ENCODE data around the gene KLK11.

KLK11 gene

GRCh38 chr19:51027126-51027806 is 850 bp upstream of the KLK11 start:
- DNase-seq, result no peak

GRCh38 chr19:51025809-51026553 is 435 bp downstream of the KLK11 start:
- DNase-seq, result no peak

DNA sequence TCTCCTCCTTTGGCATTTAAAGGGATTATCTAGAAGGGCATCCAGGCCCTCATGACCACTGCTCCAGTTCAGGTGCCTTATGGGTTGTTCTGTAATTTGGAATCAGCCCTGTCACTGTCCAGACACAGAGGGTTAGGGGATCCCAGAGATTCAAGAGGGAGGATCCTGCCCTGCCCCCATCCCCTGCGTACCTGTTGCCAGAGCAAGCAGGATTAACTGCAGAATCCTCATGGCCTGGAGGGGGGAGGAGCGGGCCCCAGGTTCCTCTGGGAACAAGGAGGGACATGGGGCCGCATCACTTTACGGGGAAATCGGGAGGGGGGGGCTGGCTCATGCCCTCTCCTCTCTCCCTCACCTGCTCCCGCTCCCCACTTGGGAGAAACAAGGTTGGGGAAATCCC is 1.0 kb downstream of the KLK11 start:
- no peak for DNase-seq

- peak; percentile 26 for DNase-seq
Measured at GRCh38 chr19:51024924-51025323, 1.5 kb downstream of the KLK11 start.

- DNase-seq, result no peak
Measured at GRCh38 chr19:51023946-51024345, 2.5 kb downstream of the KLK11 start.

GRCh38 chr19:51022526-51022925 is 3.9 kb downstream of the KLK11 start:
- DNase-seq, result no peak

- DNase-seq, result peak; percentile 61
Measured at GRCh38 chr19:51020988-51021651, 5.3 kb downstream of the KLK11 start.

GRCh38 chr19:51019544-51019925 is 6.9 kb downstream of the KLK11 start, which contains the start of gene KLK10:
TSS of gene KLK10 (minus strand) at chr19:51019709. CDS start at chr19:51019130, 579 bp downstream.
- DNase-seq, result no peak

DNA sequence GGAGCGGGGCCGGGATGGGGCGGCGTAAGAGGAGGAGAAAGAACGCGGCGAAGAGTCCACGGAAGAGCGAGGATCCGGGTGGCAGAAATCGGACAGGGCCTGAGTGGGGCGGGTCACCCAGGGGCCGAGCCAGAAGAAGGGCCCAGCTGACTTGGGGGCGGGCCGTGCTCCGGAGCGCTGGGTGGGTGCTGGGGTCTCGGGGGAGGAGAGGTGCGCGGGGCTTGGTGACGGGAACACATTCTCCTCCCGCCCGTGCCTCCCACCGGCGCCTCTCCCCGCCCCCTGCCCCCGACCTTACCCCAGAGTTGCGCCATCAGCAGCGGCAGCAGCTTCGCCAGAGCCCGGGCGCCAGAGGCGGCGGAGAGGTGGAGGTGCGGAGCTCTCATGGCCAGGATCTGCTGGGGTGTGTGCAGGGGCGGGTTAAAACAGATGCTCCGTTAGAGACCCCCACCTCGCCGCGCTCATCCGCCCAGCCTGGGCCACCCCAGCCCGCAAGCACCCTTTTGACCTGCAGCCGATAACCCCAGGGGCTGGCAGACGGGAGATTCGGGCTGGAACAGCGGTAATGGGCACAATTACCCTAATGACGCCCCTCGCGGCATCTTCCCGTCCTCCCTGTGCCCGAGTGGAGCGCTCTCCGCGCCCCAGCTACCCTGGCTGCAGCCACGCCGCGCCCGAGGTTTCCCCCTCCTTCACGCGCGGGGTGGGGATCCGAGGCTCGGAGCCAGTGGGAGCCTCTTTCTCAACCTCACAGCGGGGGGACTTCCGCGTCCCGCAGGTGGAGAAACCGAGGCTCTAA is 7.5 kb downstream of the KLK11 start:
- DNase-seq, result peak; percentile 39

DNA sequence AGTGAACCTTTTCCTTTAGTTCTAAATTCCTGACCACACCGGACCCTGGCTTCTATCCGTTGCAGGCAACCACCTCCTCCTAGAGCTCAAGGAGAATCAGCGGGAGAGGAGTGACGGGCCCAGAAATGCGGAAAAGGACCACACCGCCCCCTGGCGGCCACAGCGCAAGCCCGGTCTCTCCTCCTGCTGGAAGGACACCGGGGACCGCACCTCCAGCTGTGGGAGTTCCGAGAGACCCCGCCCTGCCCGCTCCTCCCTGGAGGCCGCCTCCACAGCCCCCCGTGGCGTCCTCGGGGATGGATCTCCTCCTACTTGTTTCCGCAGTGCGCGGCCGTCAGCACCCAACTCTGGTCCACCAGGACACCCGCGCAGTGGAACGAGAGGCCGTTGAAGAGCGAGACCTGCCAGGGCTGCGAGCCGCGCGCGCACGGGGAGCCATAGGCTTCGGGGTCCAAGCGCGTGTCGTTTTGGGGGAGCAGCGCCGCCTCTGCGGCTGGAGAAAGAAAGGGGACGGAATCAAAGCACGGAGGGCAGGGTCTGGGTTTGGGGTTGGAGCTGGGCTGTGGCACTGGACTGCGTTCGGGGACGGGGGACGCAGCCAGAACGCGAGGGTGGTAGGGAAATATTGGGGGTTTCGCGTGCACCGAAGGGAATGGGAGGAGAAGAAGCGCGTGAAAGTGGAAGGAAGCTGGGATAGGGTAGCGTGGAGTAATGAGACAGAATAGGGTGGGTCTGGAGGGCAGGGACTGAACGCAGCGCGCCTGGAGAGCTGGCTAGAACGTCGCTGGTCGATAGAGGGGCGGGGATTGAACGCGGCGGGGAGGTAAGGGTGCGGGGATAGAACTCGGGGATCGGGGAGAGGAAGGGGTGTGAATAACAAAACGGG is 9.4 kb downstream of the KLK11 start:
- DNase-seq, result peak; percentile 71

DNA sequence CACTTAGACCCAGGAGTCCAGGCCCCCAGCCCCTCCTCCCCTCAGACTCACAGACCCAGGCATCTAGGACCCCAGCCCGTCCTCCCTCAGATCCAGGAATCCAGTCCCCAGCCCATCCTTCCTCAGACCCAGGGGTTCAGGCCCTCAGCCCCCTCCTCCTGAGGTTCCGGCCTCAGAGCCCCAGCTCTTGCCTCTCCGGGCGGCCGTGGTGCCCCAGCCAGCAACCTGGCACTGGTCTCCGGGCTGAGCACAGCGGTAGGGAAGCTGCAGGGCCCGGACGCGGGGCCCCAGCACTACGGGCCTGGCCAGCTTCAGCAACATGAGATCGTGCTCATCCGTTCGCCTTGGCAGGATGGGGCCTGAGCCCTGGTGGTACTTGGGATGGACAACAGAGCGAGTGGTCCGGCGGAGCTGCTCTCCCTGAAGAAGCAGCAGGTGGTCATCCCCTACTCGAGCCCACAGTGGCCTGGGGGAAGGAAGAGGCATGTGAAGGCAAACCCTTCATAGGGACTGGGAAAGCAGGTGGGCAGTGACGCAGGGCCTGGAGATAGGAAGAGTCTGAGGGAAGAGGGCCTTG is 10.6 kb downstream of the KLK11 start:
- DNase-seq, result no peak

- DNase-seq, result no peak
Measured at GRCh38 chr19:51014242-51014641, 12.2 kb downstream of the KLK11 start.

DNA sequence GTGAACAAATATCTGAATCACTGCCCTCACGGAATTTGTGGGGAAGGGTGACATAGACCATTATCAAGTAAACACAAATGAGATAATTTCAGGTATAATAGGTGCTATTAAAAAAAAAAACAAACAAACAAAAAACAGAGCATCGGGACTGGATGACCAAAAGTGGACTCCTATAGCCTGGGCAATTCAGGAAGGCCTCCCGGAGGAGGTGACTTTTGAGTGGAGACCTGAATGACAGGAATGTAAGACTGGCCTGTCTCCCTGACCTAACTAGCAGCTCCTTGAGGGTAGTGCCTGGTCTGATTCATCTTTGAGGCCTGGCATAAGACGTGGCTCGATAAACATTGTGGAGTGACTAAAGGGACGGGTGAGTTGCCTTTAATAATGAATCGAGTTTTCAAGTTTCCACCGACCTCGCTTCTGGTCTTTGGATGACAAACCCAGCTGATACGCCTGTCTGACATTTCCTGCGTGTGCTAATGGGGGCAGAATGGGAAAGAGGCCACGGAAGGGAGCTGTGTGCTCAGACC is 13.7 kb downstream of the KLK11 start:
- DNase-seq, result no peak

- DNase-seq, result no peak
Measured at GRCh38 chr19:51010066-51010795, 16.2 kb downstream of the KLK11 start.

- no peak for DNase-seq
Measured at GRCh38 chr19:51009061-51009891, 17.1 kb downstream of the KLK11 start.

DNA sequence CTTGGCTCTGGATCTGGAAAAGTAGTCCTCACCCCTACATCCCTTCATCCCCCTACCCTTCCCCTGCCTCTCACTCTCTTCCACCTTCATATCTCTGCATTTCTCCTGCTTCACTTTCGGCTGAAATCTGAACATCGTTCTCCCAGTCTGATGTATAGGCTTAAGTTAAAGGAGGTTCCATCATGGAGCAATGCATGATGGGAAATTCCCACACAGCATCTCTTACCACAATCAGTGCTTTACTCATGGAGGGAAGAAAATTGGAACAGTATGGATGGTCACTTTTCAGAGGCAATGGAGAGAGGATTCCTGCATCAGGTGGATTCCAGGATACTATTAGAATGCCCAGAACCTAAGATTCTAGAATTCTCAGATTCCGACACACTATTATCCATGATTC is 18.9 kb downstream of the KLK11 start:
- DNase-seq, result no peak

DNA sequence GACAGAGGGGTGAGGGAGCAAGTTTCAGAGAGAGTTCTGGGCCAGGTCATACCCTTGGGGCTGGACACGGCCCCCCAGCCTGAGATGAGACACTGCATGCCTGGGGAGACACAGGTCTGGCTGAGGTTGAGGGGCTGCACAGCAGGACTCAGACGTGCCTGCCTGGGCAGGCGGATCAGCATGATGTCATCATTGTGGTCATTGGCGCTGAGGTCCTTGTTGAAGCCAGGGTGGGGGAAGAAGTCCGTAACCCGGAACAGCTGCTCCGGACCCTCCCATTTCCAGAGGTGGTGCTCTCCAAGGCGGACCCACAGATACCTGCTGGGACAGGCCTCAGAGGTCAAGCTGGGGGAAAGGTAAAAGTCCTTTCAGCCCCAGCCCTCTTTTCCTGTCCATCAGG is 20.0 kb downstream of the KLK11 start:
- DNase-seq, result no peak

- DNase-seq, result no peak
Measured at GRCh38 chr19:51005248-51005647, 21.2 kb downstream of the KLK11 start.

DNA sequence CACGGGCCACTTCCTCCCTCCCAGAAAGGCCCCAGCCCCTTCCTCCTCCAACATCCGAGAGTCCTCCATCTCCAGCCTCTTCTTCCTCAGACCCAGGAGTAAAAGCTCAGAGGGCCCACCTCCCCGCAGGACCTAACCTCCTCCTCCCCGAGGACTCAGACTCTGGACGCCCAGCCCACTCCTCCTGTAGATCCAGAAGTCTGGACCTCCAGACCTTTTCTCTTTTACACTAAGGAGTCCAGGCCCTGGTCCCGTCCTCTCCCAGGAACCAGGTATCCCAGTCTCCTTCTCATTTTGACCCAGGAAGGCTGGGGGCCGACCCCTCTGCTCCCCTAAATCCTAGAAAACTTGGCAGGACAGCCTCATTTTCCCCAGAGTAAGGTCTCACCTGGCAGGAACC is 23.1 kb downstream of the KLK11 start:
- DNase-seq, result no peak
